OCI-LY7 (cell line): ENCODE measurements around the gene GALNT1. TPM values are rescaled to one million over a fixed set of nuclear protein-coding genes. Genes with fewer than 3 reads are reported as not detected.

ENCODE experiments used
- BruUV-seq: library from RNA; stranded (reverse); fragments of 400-500 nt; replicated peaks from 2 replicates; lab custom pipeline; 2021; lab: Mats Ljungman, UMichigan
- CTCF ChIA-PET: fragments of 300-600 bp; sonication (Branson Sonifier 250); formaldehyde crosslinking; loops from one replicate; lab custom pipeline; 2022; ENCODE audit warnings: antibody characterized with exemption; ENCODE audit not compliant: unreplicated experiment; lab: Charles Lee
- POLR2A ChIA-PET: fragments of 300-600 bp; sonication (Branson Sonifier 250); formaldehyde crosslinking; loops from one replicate; lab custom pipeline; 2022; ENCODE audit warnings: antibody characterized with exemption; lab: Charles Lee
- DNase-seq: peaks from one replicate; pipeline ENCODE4 v3.0.0-alpha.2; 2015; ENCODE audit warnings: low spot score
- H2AFZ ChIP-seq: fragments of 200-600 bp; sonication (generic), shearing (Covaris generic); 2 replicates; pipeline ENCODE4 v1.6.1; 2014; ENCODE audit warnings: mild to moderate bottlenecking, antibody characterized with exemption, low read length, moderate library complexity
- H3K27ac ChIP-seq: fragments of 200-600 bp; sonication (generic); 2 replicates; pipeline ENCODE4 v1.5.1; 2014; ENCODE audit warnings: mixed run types, low read depth, mild to moderate bottlenecking, moderate library complexity, low read length, inconsistent platforms; ENCODE audit not compliant: poor library complexity, severe bottlenecking
- H3K36me3 ChIP-seq: fragments of 200-600 bp; sonication (generic); 2 replicates; pipeline ENCODE4 v1.6.1; 2014; ENCODE audit warnings: mild to moderate bottlenecking, antibody characterized with exemption, low read length, moderate library complexity, mixed read lengths; ENCODE audit not compliant: insufficient read depth
- H3K4me1 ChIP-seq: fragments of 200-600 bp; sonication (generic); 2 replicates; pipeline ENCODE4 v1.5.1; 2014; ENCODE audit warnings: mild to moderate bottlenecking, low read length; ENCODE audit not compliant: insufficient read depth, poor library complexity, severe bottlenecking
- H3K4me2 ChIP-seq: fragments of 200-600 bp; sonication (generic); 2 replicates; pipeline ENCODE4 v1.6.1; 2014; ENCODE audit warnings: mild to moderate bottlenecking, low read length
- H3K4me3 ChIP-seq: fragments of 200-600 bp; sonication (generic); 2 replicates; pipeline ENCODE4 v1.5.1; 2014; ENCODE audit warnings: mild to moderate bottlenecking, low read depth, low read length; ENCODE audit not compliant: poor library complexity, severe bottlenecking
- H3K79me2 ChIP-seq: fragments of 200-600 bp; sonication (generic); 2 replicates; pipeline ENCODE4 v1.6.1; 2016; ENCODE audit warnings: low read depth, mild to moderate bottlenecking, low read length, moderate library complexity, mixed read lengths; ENCODE audit not compliant: insufficient read depth
- H3K9me2 ChIP-seq: fragments of 200-600 bp; sonication (generic); 2 replicates; pipeline ENCODE4 v1.6.1; 2016; ENCODE audit warnings: mild to moderate bottlenecking, low read length, mixed read lengths; ENCODE audit not compliant: insufficient read depth
- H3K9me3 ChIP-seq: fragments of 200-600 bp; sonication (generic); 2 replicates; pipeline ENCODE4 v1.6.1; 2014; ENCODE audit warnings: mild to moderate bottlenecking, mixed run types, low read length, mixed read lengths
- H4K20me1 ChIP-seq: fragments of 200-600 bp; sonication (generic); 2 replicates; pipeline ENCODE4 v1.6.1; 2014; ENCODE audit warnings: mild to moderate bottlenecking, antibody characterized with exemption, low read length, moderate library complexity, mixed read lengths; ENCODE audit not compliant: insufficient read depth
- CTCF ChIP-seq: fragments of 200-600 bp; sonication (generic); conservative IDR thresholded peaks from 2 replicates; pipeline ENCODE4 v1.5.1; 2014; ENCODE audit warnings: mild to moderate bottlenecking, antibody characterized with exemption, low read length, moderate library complexity, mixed read lengths
- EZH2phosphoT487 ChIP-seq: fragments of 200-600 bp; sonication (generic); IDR thresholded peaks from 2 replicates; pipeline ENCODE4 v1.6.1; 2018; ENCODE audit warnings: low read depth, borderline replicate concordance, mild to moderate bottlenecking, mixed run types, antibody characterized with exemption, low read length, moderate library complexity, mixed read lengths
- intact Hi-C: fragments of 100-400 bp; cut with micrococcal nuclease; formaldehyde crosslinking; loops from one replicate; pipeline ENCODE4 v1.10.0; 2022; ENCODE audit not compliant: unreplicated experiment
- total RNA-seq, 2 experiments: library from RNA; depleted of rRNA in 1 of 2; stranded (reverse); fragments of >200 nt in 1 of 2; shearing (Covaris generic) in 1 of 2; gene quantifications; 2 replicates each; pipeline ENCODE4 v1.2.3, GENCODE V29; 2014 to 2022

The GALNT1 gene
- total RNA-seq, 2 experiments from 2014 or later: 22.0 to 37.2 TPM

- H2AFZ ChIP-seq: no peak overlapping the region
- POLR2A ChIA-PET: no interaction called here
- H3K27ac ChIP-seq: no peak overlapping the region
- no peak overlapping the region for H3K4me2 ChIP-seq
- intact Hi-C loops: no loop called here
- CTCF ChIA-PET: no interaction called here
- no peaks in the 10 kb centered on the region for H3K9me2 ChIP-seq
- no peaks in the 10 kb centered on the region for H4K20me1 ChIP-seq
- no peak overlapping the region for H3K4me3 ChIP-seq
- no peaks in the 10 kb centered on the region for H3K9me3 ChIP-seq
- DNase-seq: no peak
- no TSS peak for BruUV-seq
- H3K4me1 ChIP-seq: no peaks in the 10 kb centered on the region
- no peak for TF ChIP-seq CTCF
- no peak for TF ChIP-seq EZH2phosphoT487
- no peaks in the 10 kb centered on the region for H3K79me2 ChIP-seq
- no peaks in the 10 kb centered on the region for H3K36me3 ChIP-seq
Measured at GRCh38 chr18:35754464-35754863, 172.9 kb downstream of the GALNT1 start.

GRCh38 chr18:35755369-35755768 is 173.8 kb downstream of the GALNT1 start:
- Histone ChIP-seq H4K20me1 (no peaks in the 10 kb centered on the region), H3K79me2 (no peaks in the 10 kb centered on the region), H3K36me3 (no peaks in the 10 kb centered on the region), H3K27ac (no peak overlapping the region), H3K4me2 (no peak overlapping the region), H2AFZ (no peak overlapping the region), H3K9me3 (no peaks in the 10 kb centered on the region), H3K4me1 (no peaks in the 10 kb centered on the region), H3K4me3 (no peak overlapping the region), H3K9me2 (no peaks in the 10 kb centered on the region)
- ChIA-PET POLR2A (no interaction called here), CTCF (no interaction called here)
- intact Hi-C loops: loop anchor here (5.0 kb wide), 3 partner anchors 262 to 527 kb away; no protein-coding TSS in a partner anchor
- no peak for DNase-seq
- no peak for TF ChIP-seq CTCF
- TF ChIP-seq EZH2phosphoT487: no peak
- no TSS peak for BruUV-seq

- no peak overlapping the region for H3K27ac ChIP-seq
- DNase-seq: peak; percentile 56
- no peaks in the 10 kb centered on the region for H3K9me3 ChIP-seq
- BruUV-seq: no TSS peak
- no peaks in the 10 kb centered on the region for H3K79me2 ChIP-seq
- intact Hi-C loops: loop anchor here (1.0 to 5.0 kb wide), 5 partner anchors 167 to 526 kb away; no protein-coding TSS in a partner anchor
- ChIA-PET CTCF (no interaction called here), POLR2A (interaction anchor here (0.7 kb wide), 1 partner anchor 295 kb away, joined by 3 read pairs; no protein-coding TSS in a partner anchor)
- H3K4me2 ChIP-seq: no peak overlapping the region
- no peaks in the 10 kb centered on the region for H3K9me2 ChIP-seq
- H4K20me1 ChIP-seq: no peaks in the 10 kb centered on the region
- no peaks in the 10 kb centered on the region for H3K36me3 ChIP-seq
- H3K4me1 ChIP-seq: no peaks in the 10 kb centered on the region
- TF ChIP-seq CTCF (peak; percentile 80), EZH2phosphoT487 (no peak)
- H2AFZ ChIP-seq: no peak overlapping the region
- no peak overlapping the region for H3K4me3 ChIP-seq
Measured at GRCh38 chr18:35756506-35757117, 175.1 kb downstream of the GALNT1 start.
